ENCODE measurements around the gene ABI3. TPM values are rescaled to one million over a fixed set of nuclear protein-coding genes. Genes with fewer than 3 reads are reported as not detected.
"Not testable (repeated sequence)": the region's sequence is repeated elsewhere in the genome, so short reads cannot be mapped to it uniquely, and the experiment has no call there.

ABI3 gene
- total RNA-seq, 1 donor from 2014 or later = 0.77 TPM

GRCh38 chr17:49183341-49183740, 27.2 kb upstream of the ABI3 start:
- Mint-ChIP-seq H3K27ac (ENCODE audit: unreplicated experiment) (no peak overlapping the region), H3K9me3 (ENCODE audit: unreplicated experiment) (peaks cover 20% of the 10 kb centered on the region), H3K4me3 (ENCODE audit: unreplicated experiment) (no peak overlapping the region), H3K4me1 (ENCODE audit: low read depth, unreplicated experiment) (peaks cover 4% of the 10 kb centered on the region), H3K27me3 (ENCODE audit: low read depth, unreplicated experiment) (peaks cover 4% of the 10 kb centered on the region), H3K36me3 (ENCODE audit: low read depth, unreplicated experiment) (peaks cover 2% of the 10 kb centered on the region)
- DNase-seq (ENCODE audit: low read depth) (no peak), FAIRE-seq (no peak)
- Histone ChIP-seq H3K27me3 (ENCODE audit: insufficient read depth, low read length) (peaks cover 2% of the 10 kb centered on the region), H4K20me1 (ENCODE audit: insufficient read depth, low read length) (no peaks in the 10 kb centered on the region), H3K79me2 (ENCODE audit: insufficient read depth, low read length) (no peaks in the 10 kb centered on the region), H3K36me3 (ENCODE audit: insufficient read depth, low read length) (no peaks in the 10 kb centered on the region), H3K4me3 (ENCODE audit: insufficient read depth, low read depth, low read length) (no peak overlapping the region), H3K4me2 (ENCODE audit: low read length) (no peak overlapping the region), H2AFZ (ENCODE audit: low read depth, low read length) (no peak overlapping the region), H3K9me3 (ENCODE audit: insufficient read depth, low read depth, low read length) (peaks cover 5% of the 10 kb centered on the region), H3K27ac (ENCODE audit: low read depth, low read length) (no peak overlapping the region), H3K9ac (ENCODE audit: low read length) (no peak overlapping the region), H3K4me1 (ENCODE audit: insufficient read depth, low read length) (no peaks in the 10 kb centered on the region)
- TF ChIP-seq, protein P1, sequence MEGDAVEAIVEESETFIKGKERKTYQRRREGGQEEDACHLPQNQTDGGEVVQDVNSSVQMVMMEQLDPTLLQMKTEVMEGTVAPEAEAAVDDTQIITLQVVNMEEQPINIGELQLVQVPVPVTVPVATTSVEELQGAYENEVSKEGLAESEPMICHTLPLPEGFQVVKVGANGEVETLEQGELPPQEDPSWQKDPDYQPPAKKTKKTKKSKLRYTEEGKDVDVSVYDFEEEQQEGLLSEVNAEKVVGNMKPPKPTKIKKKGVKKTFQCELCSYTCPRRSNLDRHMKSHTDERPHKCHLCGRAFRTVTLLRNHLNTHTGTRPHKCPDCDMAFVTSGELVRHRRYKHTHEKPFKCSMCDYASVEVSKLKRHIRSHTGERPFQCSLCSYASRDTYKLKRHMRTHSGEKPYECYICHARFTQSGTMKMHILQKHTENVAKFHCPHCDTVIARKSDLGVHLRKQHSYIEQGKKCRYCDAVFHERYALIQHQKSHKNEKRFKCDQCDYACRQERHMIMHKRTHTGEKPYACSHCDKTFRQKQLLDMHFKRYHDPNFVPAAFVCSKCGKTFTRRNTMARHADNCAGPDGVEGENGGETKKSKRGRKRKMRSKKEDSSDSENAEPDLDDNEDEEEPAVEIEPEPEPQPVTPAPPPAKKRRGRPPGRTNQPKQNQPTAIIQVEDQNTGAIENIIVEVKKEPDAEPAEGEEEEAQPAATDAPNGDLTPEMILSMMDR (IDR thresholded peaks at IDR 0.05; ENCODE audit: insufficient read depth, low read depth, low read length) = no peak
- TF ChIP-seq EZH2 (IDR thresholded peaks at IDR 0.05; ENCODE audit: insufficient read depth, low read length) = no peak

DNA sequence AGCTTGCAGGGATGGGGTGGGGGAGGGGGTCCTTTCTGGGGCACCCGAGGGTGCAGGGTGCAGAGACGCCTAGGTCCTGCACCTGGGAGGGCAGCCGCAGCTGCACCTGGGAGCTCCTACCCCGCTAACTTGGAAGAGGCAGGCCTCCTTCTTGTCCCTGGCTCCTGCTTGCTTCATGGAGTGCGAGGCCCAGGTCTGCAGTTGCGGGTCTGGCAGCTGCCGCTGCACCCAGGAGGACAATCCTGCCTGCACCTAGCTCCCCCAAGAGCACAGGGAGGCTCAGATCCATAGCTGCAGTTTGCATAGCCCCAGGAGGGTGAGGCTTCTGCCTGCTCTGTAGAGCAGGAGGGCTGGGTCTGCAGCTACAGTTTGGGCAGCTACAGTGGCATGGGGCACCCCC, 26.7 kb upstream of the ABI3 start:
- no peaks in the 10 kb centered on the region for H3K36me3 ChIP-seq (ENCODE audit: insufficient read depth, low read length)
- no peak overlapping the region for H3K27ac ChIP-seq (ENCODE audit: low read depth, low read length)
- Mint-ChIP-seq H3K27me3 (ENCODE audit: low read depth, unreplicated experiment) (peaks cover 4% of the 10 kb centered on the region), H3K36me3 (ENCODE audit: low read depth, unreplicated experiment) (peaks cover 2% of the 10 kb centered on the region), H3K4me3 (ENCODE audit: unreplicated experiment) (no peak overlapping the region), H3K27ac (ENCODE audit: unreplicated experiment) (no peak overlapping the region), H3K4me1 (ENCODE audit: low read depth, unreplicated experiment) (peaks cover 4% of the 10 kb centered on the region), H3K9me3 (ENCODE audit: unreplicated experiment) (peaks cover 19% of the 10 kb centered on the region)
- no peak overlapping the region for H3K4me3 ChIP-seq (ENCODE audit: insufficient read depth, low read depth, low read length)
- H2AFZ ChIP-seq (ENCODE audit: low read depth, low read length) = no peak overlapping the region
- H3K4me2 ChIP-seq (ENCODE audit: low read length) = no peak overlapping the region
- FAIRE-seq (no peak), DNase-seq (ENCODE audit: low read depth) (no peak)
- no peaks in the 10 kb centered on the region for H3K4me1 ChIP-seq (ENCODE audit: insufficient read depth, low read length)
- H3K9me3 ChIP-seq (ENCODE audit: insufficient read depth, low read depth, low read length) = peaks cover 5% of the 10 kb centered on the region
- H3K79me2 ChIP-seq (ENCODE audit: insufficient read depth, low read length) = no peaks in the 10 kb centered on the region
- H3K9ac ChIP-seq (ENCODE audit: low read length) = no peak overlapping the region
- TF ChIP-seq, protein P1 (IDR thresholded peaks at IDR 0.05; ENCODE audit: insufficient read depth, low read depth, low read length) = no peak
- TF ChIP-seq EZH2 (IDR thresholded peaks at IDR 0.05; ENCODE audit: insufficient read depth, low read length) = no peak
- no peaks in the 10 kb centered on the region for H4K20me1 ChIP-seq (ENCODE audit: insufficient read depth, low read length)
- peaks cover 2% of the 10 kb centered on the region for H3K27me3 ChIP-seq (ENCODE audit: insufficient read depth, low read length)

DNA sequence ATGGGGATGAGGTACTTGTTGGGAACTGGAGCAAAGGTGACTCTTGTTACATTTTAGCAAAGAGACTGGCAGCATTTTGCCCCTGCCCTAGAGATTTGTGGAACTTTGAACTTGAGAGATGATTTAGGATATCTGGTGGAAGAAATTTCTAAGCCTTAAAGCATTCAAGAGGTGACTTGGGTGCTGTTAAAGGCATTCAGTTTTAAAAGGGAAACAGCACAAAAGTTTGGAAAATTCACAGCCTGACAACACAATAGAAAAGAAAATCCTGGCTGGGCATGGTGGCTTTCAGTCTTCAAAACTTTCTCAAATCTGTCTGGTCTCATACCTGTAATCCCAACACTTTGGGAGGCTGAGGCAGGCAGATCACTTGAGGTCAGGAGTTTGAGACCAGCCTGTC, 26.0 kb upstream of the ABI3 start:
- not testable (repeated sequence) for H3K79me2 ChIP-seq (ENCODE audit: insufficient read depth, low read length); H3K27me3 ChIP-seq (ENCODE audit: insufficient read depth, low read length); H3K4me1 Mint-ChIP-seq (ENCODE audit: low read depth, unreplicated experiment); H3K4me1 ChIP-seq (ENCODE audit: insufficient read depth, low read length); FAIRE-seq; H3K9ac ChIP-seq (ENCODE audit: low read length); H3K4me2 ChIP-seq (ENCODE audit: low read length); H2AFZ ChIP-seq (ENCODE audit: low read depth, low read length); H3K36me3 Mint-ChIP-seq (ENCODE audit: low read depth, unreplicated experiment); H4K20me1 ChIP-seq (ENCODE audit: insufficient read depth, low read length); H3K27ac ChIP-seq (ENCODE audit: low read depth, low read length); H3K36me3 ChIP-seq (ENCODE audit: insufficient read depth, low read length); DNase-seq (ENCODE audit: low read depth); H3K4me3 ChIP-seq (ENCODE audit: insufficient read depth, low read depth, low read length); H3K27ac Mint-ChIP-seq (ENCODE audit: unreplicated experiment); H3K4me3 Mint-ChIP-seq (ENCODE audit: unreplicated experiment); H3K27me3 Mint-ChIP-seq (ENCODE audit: low read depth, unreplicated experiment); H3K9me3 ChIP-seq (ENCODE audit: insufficient read depth, low read depth, low read length)
- peaks cover 19% of the 10 kb centered on the region for H3K9me3 Mint-ChIP-seq (ENCODE audit: unreplicated experiment)

DNA sequence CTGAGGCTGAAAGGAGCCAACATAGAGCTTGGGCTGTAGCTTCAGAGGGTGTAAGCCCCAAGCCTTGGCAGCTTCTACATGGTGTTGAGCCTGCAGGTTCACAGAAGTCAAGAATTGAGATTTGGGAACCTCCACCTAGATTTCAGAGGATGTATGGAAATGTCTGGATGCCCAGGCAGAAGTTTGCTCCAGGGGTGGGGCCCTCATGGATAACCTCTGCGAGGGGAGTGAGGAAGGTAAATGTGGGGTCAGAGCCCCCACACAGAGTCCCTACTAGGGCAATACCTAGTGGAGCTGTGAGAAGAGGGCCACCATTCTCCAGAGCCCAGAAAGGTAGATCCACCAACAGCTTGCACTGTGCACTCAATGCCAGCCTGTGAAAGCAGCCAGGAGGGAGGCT, 25.1 kb upstream of the ABI3 start:
- not testable (repeated sequence) for H3K36me3 Mint-ChIP-seq (ENCODE audit: low read depth, unreplicated experiment); H3K4me3 ChIP-seq (ENCODE audit: insufficient read depth, low read depth, low read length); H3K4me3 Mint-ChIP-seq (ENCODE audit: unreplicated experiment); H3K27me3 Mint-ChIP-seq (ENCODE audit: low read depth, unreplicated experiment); FAIRE-seq; H2AFZ ChIP-seq (ENCODE audit: low read depth, low read length); H3K4me2 ChIP-seq (ENCODE audit: low read length); H3K9me3 ChIP-seq (ENCODE audit: insufficient read depth, low read depth, low read length); H3K36me3 ChIP-seq (ENCODE audit: insufficient read depth, low read length); H4K20me1 ChIP-seq (ENCODE audit: insufficient read depth, low read length); H3K27ac ChIP-seq (ENCODE audit: low read depth, low read length); H3K9ac ChIP-seq (ENCODE audit: low read length); H3K4me1 ChIP-seq (ENCODE audit: insufficient read depth, low read length); H3K27ac Mint-ChIP-seq (ENCODE audit: unreplicated experiment); H3K79me2 ChIP-seq (ENCODE audit: insufficient read depth, low read length); DNase-seq (ENCODE audit: low read depth); H3K27me3 ChIP-seq (ENCODE audit: insufficient read depth, low read length); H3K4me1 Mint-ChIP-seq (ENCODE audit: low read depth, unreplicated experiment)
- peaks cover 19% of the 10 kb centered on the region for H3K9me3 Mint-ChIP-seq (ENCODE audit: unreplicated experiment)
